Panc1 (cell line): ENCODE measurements around the gene ACAD9. TPM values are rescaled to one million over a fixed set of nuclear protein-coding genes. Genes with fewer than 3 reads are reported as not detected.

Experiments used
- ATAC-seq: fragments of 200-7000 bp; cut with Tn5 transposase; 2 replicates; pipeline ENCODE4 v1.9.1; 2020; ENCODE audit warnings: mild to moderate bottlenecking, moderate library complexity
- BruUV-seq: library from RNA; stranded (reverse); fragments of 400-500 nt; replicated peaks from 2 replicates; lab custom pipeline; 2021; lab: Mats Ljungman, UMichigan
- CTCF ChIA-PET: fragments of 300-600 bp; sonication (Branson Sonifier 250); formaldehyde crosslinking; loops from one replicate; lab custom pipeline; 2022; ENCODE audit warnings: antibody characterized with exemption; lab: Charles Lee
- POLR2A ChIA-PET: fragments of 300-600 bp; sonication (Branson Sonifier 250); formaldehyde crosslinking; loops from one replicate; lab custom pipeline; 2022; ENCODE audit warnings: antibody characterized with exemption; lab: Charles Lee
- DNase-seq: peaks from one replicate; pipeline ENCODE4 v3.0.0-alpha.2; 2010; ENCODE audit warnings: low read depth, low spot score
- H3K27ac ChIP-seq: 2 replicates; pipeline ENCODE4 v1.5.1; 2011; ENCODE audit warnings: mild to moderate bottlenecking, low read length, inconsistent platforms
- H3K27me3 ChIP-seq: fragments of 200-500 bp; sonication (Bioruptor generic); 2 replicates; pipeline ENCODE4 v1.6.0; 2014; ENCODE audit warnings: low read length, inconsistent platforms; ENCODE audit not compliant: control insufficient read depth, insufficient read depth
- H3K36me3 ChIP-seq: fragments of 200-500 bp; sonication (Bioruptor generic); 2 replicates; pipeline ENCODE4 v1.5.1; 2014; ENCODE audit warnings: inconsistent platforms, mild to moderate bottlenecking, low read length, moderate library complexity; ENCODE audit not compliant: control insufficient read depth, insufficient read depth
- H3K4me1 ChIP-seq: 2 replicates; pipeline ENCODE4 v1.5.1; 2011; ENCODE audit warnings: inconsistent platforms, mild to moderate bottlenecking, low read length, moderate library complexity; ENCODE audit not compliant: control insufficient read depth, insufficient read depth
- H3K4me3 ChIP-seq, 2 experiments: 2 replicates each; pipeline ENCODE4 v1.5.1; 2011 to 2012; ENCODE audit warnings: low read depth in 2 of 2, low read length in 2 of 2, mild to moderate bottlenecking in 2 of 2, inconsistent platforms in 1 of 2, moderate library complexity in 1 of 2
- H3K9me3 ChIP-seq: fragments of 200-500 bp; sonication (Bioruptor generic); 2 replicates; pipeline ENCODE4 v1.5.1; 2014; ENCODE audit warnings: low read depth, mild to moderate bottlenecking, inconsistent platforms, low read length, moderate library complexity; ENCODE audit not compliant: control insufficient read depth, insufficient read depth
- POLR2AphosphoS5 ChIP-seq: IDR thresholded peaks from 2 replicates; pipeline ENCODE4 v1.6.1; 2012; ENCODE audit warnings: mild to moderate bottlenecking, low read depth, low read length, moderate library complexity
- REST ChIP-seq, 2 experiments: IDR thresholded peaks; 2 replicates each; pipeline ENCODE4 v1.6.1; 2011 to 2012; ENCODE audit warnings: low read depth in 2 of 2, control low read depth in 1 of 2, low read length in 1 of 2, mild to moderate bottlenecking in 1 of 2, moderate library complexity in 1 of 2; ENCODE audit not compliant: insufficient read depth in 1 of 2
- SIN3A ChIP-seq: IDR thresholded peaks from 2 replicates; pipeline ENCODE4 v1.6.1; 2012; ENCODE audit warnings: low read depth, mild to moderate bottlenecking, low read length, moderate library complexity, borderline replicate concordance; ENCODE audit not compliant: insufficient read depth
- TCF7L2 ChIP-seq: IDR thresholded peaks from 2 replicates; pipeline ENCODE4 v1.6.1; 2011; ENCODE audit warnings: mild to moderate bottlenecking, low read depth, low read length, inconsistent platforms
- in situ Hi-C: cut with HindIII; loops from 2 replicates; pipeline ENCODE4 v1.10.0; 2016; ENCODE audit warnings: low sequenced_read_pairs, low pct_unique_long_range_greater_than_20kb
- intact Hi-C: fragments of 100-400 bp; cut with micrococcal nuclease; formaldehyde crosslinking; loops from one replicate; pipeline ENCODE4 v1.10.0; 2022; ENCODE audit not compliant: unreplicated experiment
- total RNA-seq: library from RNA; stranded (reverse); gene quantifications from one replicate; pipeline ENCODE4 v1.2.1, GENCODE V29; 2021; ENCODE audit not compliant: unreplicated experiment
- TF ChIP-seq, protein P1 (sequence below): fragments of 450-650 bp; IDR thresholded peaks from 2 replicates; pipeline ENCODE4 v1.5.1; 2017; ENCODE audit warnings: mild to moderate bottlenecking

The ACAD9 gene
- total RNA-seq, 1 experiment from 2014 or later: 70.9 TPM

- Histone ChIP-seq H3K36me3 (no peaks in the 10 kb centered on the region), H3K4me3 (no peak overlapping the region), H3K27me3 (no peaks in the 10 kb centered on the region), H3K27ac (no peak overlapping the region), H3K9me3 (no peaks in the 10 kb centered on the region), H3K4me1 (no peaks in the 10 kb centered on the region)
- ATAC-seq: 0 out of 2 replicates have a peak, but pooled peaks have one; percentile 39
- TF ChIP-seq TCF7L2 (no peak), SIN3A (no peak), REST (IDR thresholded peaks at IDR 0.05; ENCODE audit: insufficient read depth in 1 of 2, low read depth in 2 of 2, low read length in 1 of 2) (no peak), POLR2AphosphoS5 (no peak)
- TF ChIP-seq, protein P1, sequence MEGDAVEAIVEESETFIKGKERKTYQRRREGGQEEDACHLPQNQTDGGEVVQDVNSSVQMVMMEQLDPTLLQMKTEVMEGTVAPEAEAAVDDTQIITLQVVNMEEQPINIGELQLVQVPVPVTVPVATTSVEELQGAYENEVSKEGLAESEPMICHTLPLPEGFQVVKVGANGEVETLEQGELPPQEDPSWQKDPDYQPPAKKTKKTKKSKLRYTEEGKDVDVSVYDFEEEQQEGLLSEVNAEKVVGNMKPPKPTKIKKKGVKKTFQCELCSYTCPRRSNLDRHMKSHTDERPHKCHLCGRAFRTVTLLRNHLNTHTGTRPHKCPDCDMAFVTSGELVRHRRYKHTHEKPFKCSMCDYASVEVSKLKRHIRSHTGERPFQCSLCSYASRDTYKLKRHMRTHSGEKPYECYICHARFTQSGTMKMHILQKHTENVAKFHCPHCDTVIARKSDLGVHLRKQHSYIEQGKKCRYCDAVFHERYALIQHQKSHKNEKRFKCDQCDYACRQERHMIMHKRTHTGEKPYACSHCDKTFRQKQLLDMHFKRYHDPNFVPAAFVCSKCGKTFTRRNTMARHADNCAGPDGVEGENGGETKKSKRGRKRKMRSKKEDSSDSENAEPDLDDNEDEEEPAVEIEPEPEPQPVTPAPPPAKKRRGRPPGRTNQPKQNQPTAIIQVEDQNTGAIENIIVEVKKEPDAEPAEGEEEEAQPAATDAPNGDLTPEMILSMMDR: no peak
- ChIA-PET CTCF (no interaction called here), POLR2A (interaction anchor here (0.6 kb wide), 1 partner anchor 19 kb away, joined by 8 read pairs; no protein-coding TSS in a partner anchor)
- in situ Hi-C loops: no loop called here
- intact Hi-C loops: no loop called here
- BruUV-seq: no TSS peak
- no peak for DNase-seq
These were observed 62.9 kb downstream of the ACAD9 start for GRCh38 chr3:128942161-128942952.

- TF ChIP-seq POLR2AphosphoS5: no peak
- no peak for TF ChIP-seq TCF7L2
- TF ChIP-seq, protein P1: no peak
- no peak for TF ChIP-seq SIN3A
- no peak for TF ChIP-seq REST (IDR thresholded peaks at IDR 0.05; ENCODE audit: insufficient read depth in 1 of 2, low read depth in 2 of 2, low read length in 1 of 2)
- DNase-seq: no peak
- Histone ChIP-seq H3K27ac (no peak overlapping the region), H3K4me3 (no peak overlapping the region), H3K27me3 (no peaks in the 10 kb centered on the region), H3K4me1 (no peaks in the 10 kb centered on the region), H3K36me3 (no peaks in the 10 kb centered on the region), H3K9me3 (no peaks in the 10 kb centered on the region)
- ChIA-PET CTCF (no interaction called here), POLR2A (no interaction called here)
- intact Hi-C loops: no loop called here
- in situ Hi-C loops: no loop called here
- no TSS peak for BruUV-seq
- no peak for ATAC-seq
These were observed 65.8 kb downstream of the ACAD9 start for GRCh38 chr3:128945041-128945877.
